A549 treated with CpdA at 1 μM for 4 hours (cell line): Measurements from ENCODE around the gene CNNM1. TPM values are rescaled to one million over a fixed set of nuclear protein-coding genes. Genes with fewer than 3 reads are reported as not detected.

Experiments used
- total RNA-seq: library from RNA; stranded (reverse); fragments of 200-300 nt; extraction: Qiagen RNA extraction; gene quantifications from 5 replicates; pipeline ENCODE4 v1.2.3, GENCODE V29; 2022; ENCODE audit warnings: low read depth

The CNNM1 gene
- 17.4 to 21.5 TPM (median 21.1 TPM) in 5 replicates for total RNA-seq

DNA sequence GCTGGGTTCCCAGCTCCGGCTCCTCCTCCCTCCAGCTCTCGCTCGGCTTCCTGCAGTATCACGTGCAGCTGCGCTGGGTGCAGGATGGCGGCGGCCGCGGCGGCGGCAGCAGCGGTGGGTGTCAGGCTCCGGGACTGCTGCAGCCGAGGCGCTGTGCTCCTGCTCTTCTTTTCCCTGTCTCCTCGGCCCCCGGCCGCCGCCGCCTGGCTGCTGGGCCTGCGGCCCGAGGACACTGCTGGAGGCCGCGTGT, at the start of gene CNNM1:
TSS of gene CNNM1 (plus strand) at position 53 of the 250 bp plus-strand sequence. CDS start at position 85, 32 bp downstream.

DNA sequence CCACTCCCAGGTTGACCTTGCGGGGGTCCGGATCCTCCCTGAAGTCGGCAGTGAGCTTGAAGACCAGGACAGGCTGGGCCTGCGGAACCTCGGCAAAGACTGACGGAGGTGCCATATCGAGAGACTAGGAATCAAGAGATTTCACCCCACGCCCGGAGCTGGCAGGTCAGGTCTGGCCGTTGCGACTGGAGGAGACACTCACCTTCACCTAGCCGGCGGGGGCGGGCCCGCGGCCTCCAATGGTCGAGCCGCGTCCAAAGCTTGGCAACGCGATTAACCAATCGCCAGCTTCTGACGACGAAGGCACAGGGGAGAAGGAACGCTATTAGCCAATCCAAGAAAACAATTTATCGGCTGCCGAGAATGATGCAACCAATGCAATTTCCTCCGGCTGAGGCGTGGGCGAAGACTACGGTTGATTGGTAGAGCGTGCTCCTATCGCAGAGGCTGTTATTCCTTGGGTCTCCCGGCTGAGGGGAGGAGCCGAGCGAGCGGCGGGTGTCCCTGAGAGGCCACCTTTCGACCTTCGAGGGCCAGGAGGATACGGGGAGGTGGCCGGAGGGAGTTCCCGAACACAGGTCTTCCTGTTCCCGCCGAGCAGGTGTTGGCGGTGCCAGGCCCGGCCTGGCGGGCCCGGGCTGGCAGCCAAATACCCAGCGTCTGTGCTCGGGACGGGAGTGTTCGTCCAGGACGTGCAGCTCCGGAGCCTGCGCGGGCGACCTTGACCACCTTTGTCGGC, 101.5 kb downstream of the CNNM1 start, which contains the start of gene GOT1:
TSS of gene GOT1 (minus strand) at position 174 of the 739 bp plus-strand sequence. CDS start at position 115, 59 bp downstream.

Other genes starting within 250 kb of the CNNM1 start
- gene HPSE2, start 93.5 kb upstream of the CNNM1 start, total RNA-seq = not detected in 5 replicates
- gene GOT1, start 101.3 kb downstream of the CNNM1 start, total RNA-seq = 34.3 to 41.7 TPM (median 38.9 TPM) in 5 replicates
- gene NKX2-3, start 203.6 kb downstream of the CNNM1 start, total RNA-seq = 0.08 TPM in 1 of 5 replicates, not detected in the others